Measurements from ENCODE around the gene SPDL1.

Gene SPDL1, protein sequence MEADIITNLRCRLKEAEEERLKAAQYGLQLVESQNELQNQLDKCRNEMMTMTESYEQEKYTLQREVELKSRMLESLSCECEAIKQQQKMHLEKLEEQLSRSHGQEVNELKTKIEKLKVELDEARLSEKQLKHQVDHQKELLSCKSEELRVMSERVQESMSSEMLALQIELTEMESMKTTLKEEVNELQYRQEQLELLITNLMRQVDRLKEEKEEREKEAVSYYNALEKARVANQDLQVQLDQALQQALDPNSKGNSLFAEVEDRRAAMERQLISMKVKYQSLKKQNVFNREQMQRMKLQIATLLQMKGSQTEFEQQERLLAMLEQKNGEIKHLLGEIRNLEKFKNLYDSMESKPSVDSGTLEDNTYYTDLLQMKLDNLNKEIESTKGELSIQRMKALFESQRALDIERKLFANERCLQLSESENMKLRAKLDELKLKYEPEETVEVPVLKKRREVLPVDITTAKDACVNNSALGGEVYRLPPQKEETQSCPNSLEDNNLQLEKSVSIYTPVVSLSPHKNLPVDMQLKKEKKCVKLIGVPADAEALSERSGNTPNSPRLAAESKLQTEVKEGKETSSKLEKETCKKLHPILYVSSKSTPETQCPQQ

GRCh38 chr5:169583424-169584220 lies at the start of gene SPDL1:
TSS of gene SPDL1 (plus strand) at chr5:169583773. CDS start at chr5:169588417, 4,644 bp downstream.
- peak; percentile 93 for DNase-seq (ENCODE audit: low read depth, low spot score)

DNA sequence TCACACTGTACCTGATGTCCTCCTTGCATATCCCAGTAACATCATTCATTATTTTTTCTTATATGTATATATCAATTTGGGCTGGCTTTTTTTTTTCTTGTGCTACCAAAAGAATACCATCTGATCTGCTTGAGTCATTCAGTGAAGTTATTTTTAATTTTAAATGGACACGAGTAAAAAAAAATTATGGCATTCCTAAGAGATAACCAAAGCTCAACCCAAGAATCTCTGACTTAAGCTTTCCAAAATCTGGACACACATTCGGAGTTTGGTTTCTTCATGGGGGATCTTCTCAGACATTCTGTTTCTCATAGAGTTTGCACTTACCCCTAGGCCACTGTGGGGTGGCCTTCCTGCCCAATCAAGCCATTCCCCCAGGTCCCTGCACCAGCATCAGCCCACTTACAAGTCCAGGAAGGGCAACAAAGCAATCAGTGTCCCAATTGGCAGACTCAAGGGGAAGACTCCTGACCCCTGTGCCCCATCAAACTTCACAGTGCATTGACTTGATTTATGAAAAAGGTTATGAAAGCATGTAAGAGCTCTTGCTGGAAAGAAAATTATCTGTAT lies 49.2 kb upstream of the SPDL1 start:
- no peak for DNase-seq (ENCODE audit: low read depth, low spot score)

- DNase-seq (ENCODE audit: low read depth, low spot score) = no peak
Observed at GRCh38 chr5:169534939-169535338, 48.6 kb upstream of the SPDL1 start.

- DNase-seq (ENCODE audit: low read depth, low spot score) = no peak
Observed at GRCh38 chr5:169538944-169539343, 44.6 kb upstream of the SPDL1 start.

- DNase-seq (ENCODE audit: low read depth, low spot score) = no peak
Observed at GRCh38 chr5:169542811-169543210, 40.8 kb upstream of the SPDL1 start.

DNA sequence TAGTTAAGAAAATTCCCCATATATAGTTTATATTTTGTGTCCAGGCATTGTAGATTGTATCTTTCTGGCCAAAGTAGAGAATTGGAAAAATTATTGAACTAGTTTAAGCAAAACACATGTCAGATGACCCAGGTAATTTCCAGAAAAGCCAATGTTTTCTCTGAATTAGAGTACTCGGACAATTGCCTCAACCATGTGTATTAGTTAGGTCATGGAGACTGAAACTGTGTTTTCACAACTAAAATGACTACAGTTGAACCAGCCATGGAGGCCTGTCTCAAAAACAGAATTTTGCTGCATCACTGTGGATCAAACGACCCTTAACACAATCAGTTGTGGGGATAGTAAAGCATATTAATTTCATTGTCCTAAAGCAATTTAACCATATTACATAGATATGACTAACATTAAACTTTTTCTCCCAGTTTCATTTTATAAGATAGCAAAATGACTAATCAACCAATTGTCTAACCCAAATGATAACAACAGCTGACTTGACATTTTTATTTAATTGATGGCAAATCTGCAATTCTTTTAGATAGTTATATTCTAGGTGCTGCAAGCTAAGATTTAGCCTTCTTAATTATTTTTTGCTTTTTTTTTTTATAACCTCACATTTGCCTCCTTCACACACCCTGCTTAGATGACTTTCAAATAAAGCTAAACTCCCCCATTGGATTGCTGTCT lies 39.2 kb upstream of the SPDL1 start:
- no peak for DNase-seq (ENCODE audit: low read depth, low spot score)

DNA sequence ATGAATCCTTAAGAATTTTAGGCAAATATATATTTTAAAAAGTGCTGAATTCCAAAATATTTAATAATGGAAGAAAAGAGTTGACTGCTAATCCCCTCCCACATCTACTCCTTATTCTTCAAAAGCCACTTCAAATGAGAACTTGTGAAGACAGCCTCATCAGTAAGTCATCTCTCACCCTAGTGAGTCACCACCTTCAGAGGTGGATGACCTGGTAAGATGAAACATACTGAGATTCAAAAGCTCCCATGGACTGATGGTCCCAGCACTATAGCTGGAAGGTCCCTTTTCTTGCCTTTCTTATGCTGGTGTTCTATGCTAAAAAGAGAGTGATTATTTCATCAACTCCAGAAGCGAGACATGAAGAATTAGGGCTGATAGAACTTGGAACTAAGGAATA lies 37.8 kb upstream of the SPDL1 start:
- no peak for DNase-seq (ENCODE audit: low read depth, low spot score)

DNA sequence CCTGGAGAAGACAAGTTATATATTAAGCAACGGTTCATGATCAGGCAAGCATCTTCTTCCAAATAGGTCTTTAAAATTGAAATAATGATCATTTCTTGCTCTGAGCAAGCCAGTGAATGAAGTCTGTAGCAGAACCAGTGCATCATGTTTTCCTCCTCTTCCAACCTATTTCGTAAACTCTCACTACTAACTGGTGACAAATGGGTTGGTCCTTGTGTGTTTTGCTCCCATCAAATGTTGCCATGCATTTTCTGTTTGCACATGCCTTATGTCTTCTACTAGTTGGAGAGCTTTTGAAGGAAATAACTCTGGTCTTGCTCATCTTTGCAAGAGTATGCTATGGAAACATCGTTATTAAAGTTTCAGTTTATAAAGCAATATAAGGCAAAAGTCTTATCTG lies 37.2 kb upstream of the SPDL1 start:
- no peak for DNase-seq (ENCODE audit: low read depth, low spot score)

GRCh38 chr5:169547508-169547907 lies 36.1 kb upstream of the SPDL1 start:
- DNase-seq (ENCODE audit: low read depth, low spot score) = no peak

DNA sequence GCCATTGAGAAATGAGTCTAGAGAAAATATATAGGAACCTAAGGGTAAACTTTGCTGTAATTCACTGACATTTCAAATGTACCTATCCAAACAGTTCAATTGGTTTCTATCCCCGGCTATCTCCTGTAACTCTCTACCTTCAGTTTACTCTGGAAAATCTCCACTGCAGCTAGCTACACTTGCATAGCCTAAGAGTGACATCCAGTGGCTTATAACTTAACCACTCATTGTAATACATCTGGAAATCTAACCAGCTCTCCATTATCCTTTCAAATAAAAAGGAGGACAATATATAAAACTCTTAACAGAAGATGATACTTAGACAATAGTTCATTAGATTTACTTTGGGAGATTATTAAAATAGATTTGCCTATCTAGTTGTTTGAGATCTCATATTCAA lies 35.3 kb upstream of the SPDL1 start:
- no peak for DNase-seq (ENCODE audit: low read depth, low spot score)

GRCh38 chr5:169549453-169550100 lies 34.0 kb upstream of the SPDL1 start:
- DNase-seq (ENCODE audit: low read depth, low spot score) = no peak

DNA sequence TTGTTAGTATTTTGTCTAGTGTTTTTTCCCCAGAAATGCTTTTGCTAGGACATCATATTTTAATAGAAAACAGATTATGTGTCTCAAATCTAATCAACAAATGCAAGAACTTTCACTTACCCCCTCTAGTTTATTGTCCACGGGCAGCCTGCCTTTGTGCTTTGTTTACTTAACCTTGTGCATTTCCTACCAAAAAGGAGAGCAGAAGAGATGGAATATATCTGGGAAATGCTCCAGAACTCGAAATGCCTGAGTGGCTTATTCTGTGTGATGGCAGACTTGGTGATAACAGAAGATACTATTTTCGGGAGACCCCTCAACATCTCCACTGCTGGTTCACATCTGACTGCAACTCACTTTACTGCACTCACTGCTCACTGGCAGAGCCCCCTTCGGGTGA lies 33.3 kb upstream of the SPDL1 start:
- DNase-seq (ENCODE audit: low read depth, low spot score) = no peak

DNA sequence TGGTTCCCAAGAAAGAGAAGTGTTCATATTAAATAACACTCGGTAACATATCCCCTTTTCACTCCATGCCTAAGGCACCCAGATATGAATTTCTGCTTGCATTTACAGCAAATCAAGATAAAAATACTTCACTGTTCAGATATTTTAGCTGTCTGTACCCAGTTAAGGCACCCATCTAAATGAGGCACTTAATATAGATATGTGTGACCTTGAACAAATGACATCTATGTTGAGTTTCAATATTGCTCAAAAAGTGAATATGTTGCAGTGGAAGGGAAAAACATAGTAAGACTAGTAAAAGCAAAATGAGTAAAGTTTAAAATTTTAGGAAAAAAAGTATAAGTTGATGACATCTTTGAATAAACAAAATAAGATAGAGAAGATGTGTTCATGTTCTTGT lies 32.4 kb upstream of the SPDL1 start:
- DNase-seq (ENCODE audit: low read depth, low spot score) = no peak

- no peak for DNase-seq (ENCODE audit: low read depth, low spot score)
Observed at GRCh38 chr5:169551696-169552095, 31.9 kb upstream of the SPDL1 start.

DNA sequence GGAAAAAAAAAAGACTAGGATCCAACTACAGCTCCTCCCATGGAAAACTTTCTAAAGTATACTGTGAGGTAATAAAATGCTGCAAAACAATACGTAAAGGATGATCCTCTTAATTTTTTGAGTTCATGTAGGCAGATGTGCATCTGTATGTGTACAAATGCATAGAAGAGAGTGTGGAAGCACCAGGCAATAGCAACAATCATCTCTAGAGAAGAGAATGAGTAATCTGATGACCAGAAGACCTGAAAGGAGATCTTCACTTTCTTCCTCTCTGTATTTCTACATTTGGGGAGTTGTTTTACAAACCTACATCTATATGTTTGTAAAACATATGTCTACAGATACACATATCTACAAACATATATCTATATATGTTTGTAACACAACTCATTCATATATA lies 29.3 kb upstream of the SPDL1 start:
- no peak for DNase-seq (ENCODE audit: low read depth, low spot score)

GRCh38 chr5:169557838-169558237 lies 25.7 kb upstream of the SPDL1 start:
- DNase-seq (ENCODE audit: low read depth, low spot score) = no peak

GRCh38 chr5:169561893-169562292 lies 21.7 kb upstream of the SPDL1 start:
- no peak for DNase-seq (ENCODE audit: low read depth, low spot score)

DNA sequence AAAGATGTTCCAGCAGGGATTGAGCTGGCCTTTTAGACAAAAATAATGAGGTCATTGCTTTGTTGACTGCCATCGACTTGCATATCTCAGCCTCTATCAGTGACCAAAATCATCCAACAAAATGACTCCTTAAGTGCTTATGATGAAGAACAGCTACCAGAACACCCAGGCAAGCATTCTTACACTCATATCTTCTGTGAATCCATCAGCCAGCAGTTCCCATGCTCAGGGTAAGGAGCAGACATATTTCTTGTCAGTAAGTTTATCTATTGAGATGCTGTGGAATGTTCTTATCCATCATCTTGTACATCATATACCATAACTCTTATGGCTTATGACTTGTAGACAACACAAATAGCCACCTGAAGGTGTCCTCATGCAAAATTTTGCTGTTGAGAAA lies 20.2 kb upstream of the SPDL1 start:
- no peak for DNase-seq (ENCODE audit: low read depth, low spot score)

- DNase-seq (ENCODE audit: low read depth, low spot score) = no peak
Observed at GRCh38 chr5:169566202-169566601, 17.4 kb upstream of the SPDL1 start.

- DNase-seq (ENCODE audit: low read depth, low spot score) = no peak
Observed at GRCh38 chr5:169567079-169567478, 16.5 kb upstream of the SPDL1 start.

DNA sequence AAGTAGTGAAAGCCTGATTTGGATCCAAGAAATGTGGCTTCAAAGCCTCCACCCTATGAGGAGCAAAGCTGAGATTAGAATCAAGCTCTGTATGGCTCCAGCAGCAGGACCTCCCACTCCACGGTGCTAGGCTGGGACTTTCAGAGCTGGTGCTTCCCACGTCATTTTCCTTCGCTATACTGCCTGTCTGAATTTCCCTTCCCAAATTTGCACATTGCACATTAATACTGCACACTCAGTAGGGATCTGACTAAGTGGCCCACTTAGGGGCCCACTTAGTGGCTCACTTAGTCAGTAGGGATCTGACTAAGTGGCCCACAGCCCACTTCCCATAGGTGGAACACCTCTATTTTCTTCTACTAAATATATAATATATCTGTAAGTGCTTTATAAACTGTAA lies 14.1 kb upstream of the SPDL1 start:
- DNase-seq (ENCODE audit: low read depth, low spot score) = no peak
